K562 (cell line): Measurements from ENCODE around the gene ADAMTS14. TPM values are rescaled to one million over a fixed set of nuclear protein-coding genes. Genes with fewer than 3 reads are reported as not detected.

Source experiments
- FOXK1 ChIP-seq: sonication (generic); formaldehyde crosslinking; IDR thresholded peaks from 2 replicates; pipeline ENCODE4 v1.8.0; 2022; ENCODE audit warnings: missing genetic modification reagents, mild to moderate bottlenecking, borderline replicate concordance
- MCM7 ChIP-seq, 2 experiments: fragments of 450-650 bp; IDR thresholded peaks; 2 replicates each; pipeline ENCODE4 v1.6.1; 2016 to 2018
- RBFOX2 ChIP-seq: fragments of 200-400 bp; formaldehyde crosslinking; IDR thresholded peaks from 2 replicates; pipeline ENCODE4 v1.6.1; 2017; ENCODE audit warnings: low read depth, mild to moderate bottlenecking, low read length, moderate library complexity
- ZNF407 ChIP-seq: fragments of 450-650 bp; IDR thresholded peaks from 2 replicates; pipeline ENCODE4 v1.6.1; 2016; ENCODE audit warnings: low read depth
- ZNF609 ChIP-seq: sonication (generic); formaldehyde crosslinking; IDR thresholded peaks from 2 replicates; pipeline ENCODE4 v1.8.1; 2023; ENCODE audit warnings: missing genetic modification reagents, mild to moderate bottlenecking, borderline replicate concordance
- ZNF740 ChIP-seq, 3 experiments: fragments of 200-800 bp in 1 of 3; sonication (Bioruptor generic) in 1 of 3; sonication (generic) in 1 of 3; formaldehyde crosslinking in 1 of 3; IDR thresholded peaks; 2 replicates each; pipeline versions ENCODE4 v1.6.1 to v1.8.0; 2016 to 2022; ENCODE audit warnings: mild to moderate bottlenecking in 2 of 3, missing compliant biosample characterization in 2 of 3, missing genetic modification characterization in 2 of 3, missing genetic modification reagents in 1 of 3
- polyA plus RNA-seq, 8 experiments: library from polyadenylated mRNA; depleted of rRNA in 4 of 8; stranded (reverse) in 5 of 8; unstranded in 3 of 8; fragments of >200 nt; fragmentation: Nextera tagmentation in 2 of 8; fragmentation: Illumina TruSeq in 1 of 8; extraction: Ambion mirVana in 2 of 8; extraction: Trizol in 1 of 8; gene quantifications; 2 replicates each; pipeline versions ENCODE4 v1.2.1 to v1.2.3, GENCODE V29; 2011 to 2014; ENCODE audit warnings: inconsistent platforms in 1 of 8, missing spikeins in 1 of 8
- total RNA-seq, 7 experiments: library from RNA; depleted of rRNA in 6 of 7; stranded (reverse); fragments of >200 nt in 6 of 7; fragmentation: Illumina TruSeq in 2 of 7; extraction: Trizol in 2 of 7; gene quantifications; 2 replicates each; pipeline versions ENCODE4 v1.2.1 to v1.2.3, GENCODE V29; 2011 to 2021; ENCODE audit warnings: low replicate concordance in 1 of 7

ADAMTS14 gene
- total and polyA plus RNA-seq, 9 of the 15 experiments (the other 6 are each of a cell fraction or from before 2014, with no cell fraction given): 0.04 to 37.4 (median 15.9) TPM

GRCh38 chr10:70649526-70649925 is 22.8 kb upstream of the ADAMTS14 start (continued):
- TF ChIP-seq ZNF407 (no peak), RBFOX2 (no peak), ZNF609 (CRISPR knock-in tag) (no peak), ZNF740 (CRISPR knock-in tag; IDR thresholded peaks at IDR 0.05) (no peak), ZNF740 (tag; IDR thresholded peaks at IDR 0.05) (no peak; a peak in 1 of 4 replicates), FOXK1 (CRISPR knock-in tag) (no peak), MCM7 (IDR thresholded peaks at IDR 0.05) (no peak)
